ENCODE results near the gene NEURL1. TPM values are rescaled to one million over a fixed set of nuclear protein-coding genes. Genes with fewer than 3 reads are reported as not detected.

NEURL1 gene
- total RNA-seq, 1 experiment from 2014 or later = 1.7 TPM

DNA sequence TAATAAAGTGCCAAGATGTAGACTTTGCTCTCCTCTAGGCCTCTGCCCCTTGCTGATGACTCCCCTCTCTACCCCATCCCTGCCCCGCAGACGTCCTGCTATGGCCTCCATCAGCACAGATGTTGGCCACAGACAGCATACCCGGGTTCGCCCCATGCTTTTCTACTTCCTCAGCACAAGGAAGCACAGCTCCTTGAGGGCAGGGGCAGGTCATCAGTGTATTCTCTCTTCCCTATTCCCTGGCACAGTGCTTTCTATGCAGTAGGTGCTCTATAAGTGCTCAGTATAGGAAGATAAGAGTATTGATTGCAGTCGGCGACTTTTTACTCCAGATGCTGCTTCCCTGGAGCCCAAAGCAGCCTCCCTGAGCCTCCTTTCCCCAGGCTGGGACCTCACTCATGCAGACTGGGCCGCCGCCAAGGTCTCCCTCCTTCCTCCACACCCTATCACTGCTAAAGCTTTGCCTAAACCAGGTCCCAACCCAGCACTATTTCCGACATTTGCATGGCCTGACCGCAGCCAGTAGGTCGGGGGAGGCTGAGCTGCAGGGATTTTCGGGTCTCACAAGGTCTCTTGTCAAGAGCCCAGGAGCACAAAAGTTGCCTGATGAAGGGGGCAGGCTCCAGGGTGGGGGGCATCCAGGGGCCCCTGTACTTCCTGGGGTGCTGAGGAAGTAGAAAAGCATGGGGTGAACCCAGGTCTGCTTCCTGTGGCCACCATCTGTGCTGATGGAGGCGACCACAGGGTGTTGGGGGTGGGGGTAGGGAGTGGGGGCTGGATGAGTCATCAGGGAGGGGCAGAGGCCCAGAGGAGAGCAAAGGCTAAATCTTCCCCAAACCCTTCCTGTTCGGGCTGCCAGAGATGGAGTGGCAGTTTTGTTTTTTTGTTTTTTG lies 22.5 kb upstream of the NEURL1 start:
- Histone ChIP-seq H3K4me3 (ENCODE audit: low read length) (no peak overlapping the region), H3K4me2 (ENCODE audit: low read length) (peak overlapping the region; percentile 29), H4K20me1 (ENCODE audit: low read length) (no peaks in the 10 kb centered on the region), H3K27me3 (ENCODE audit: low read length) (no peaks in the 10 kb centered on the region), H3K9me2 (replicated peaks; ENCODE audit: low read length) (no peaks in the 10 kb centered on the region), H2AFZ (ENCODE audit: low read length) (0 out of 2 replicates have a peak overlapping the region, but pooled peaks have one; percentile 9), H3K4me1 (ENCODE audit: insufficient read depth, low read length) (peaks cover 15% of the 10 kb centered on the region), H3K9me3 (ENCODE audit: low read length) (no peaks in the 10 kb centered on the region), H3K27ac (ENCODE audit: low read length) (peak overlapping the region; percentile 25), H3K9ac (ENCODE audit: low read length) (no peak overlapping the region; the same call in 1 of the 2 replicates), H3K36me3 (ENCODE audit: low read depth, low read length) (no peaks in the 10 kb centered on the region), H3K79me2 (ENCODE audit: low read length) (no peaks in the 10 kb centered on the region), H3F3A (ENCODE audit: low read length, unreplicated experiment) (no peaks in the 10 kb centered on the region)
- ChIA-PET POLR2A (ENCODE audit: unreplicated experiment) (no interaction called here), CTCF (no interaction called here)
- intact Hi-C loops (cut with micrococcal nuclease) = no loop called here
- ATAC-seq (peak; percentile 66), DNase-seq (peak; percentile 42)
- BruUV-seq (replicated peaks) = no TSS peak
- TF ChIP-seq EZH2phosphoT487 (IDR thresholded peaks at IDR 0.05; ENCODE audit: borderline replicate concordance, low read length) (no peak), CTCF (conservative IDR thresholded peaks at IDR 0.05; ENCODE audit: low read depth, low read length) (no peak), EZH2 (IDR thresholded peaks at IDR 0.05; ENCODE audit: low read length, unreplicated experiment) (no peak)

DNA sequence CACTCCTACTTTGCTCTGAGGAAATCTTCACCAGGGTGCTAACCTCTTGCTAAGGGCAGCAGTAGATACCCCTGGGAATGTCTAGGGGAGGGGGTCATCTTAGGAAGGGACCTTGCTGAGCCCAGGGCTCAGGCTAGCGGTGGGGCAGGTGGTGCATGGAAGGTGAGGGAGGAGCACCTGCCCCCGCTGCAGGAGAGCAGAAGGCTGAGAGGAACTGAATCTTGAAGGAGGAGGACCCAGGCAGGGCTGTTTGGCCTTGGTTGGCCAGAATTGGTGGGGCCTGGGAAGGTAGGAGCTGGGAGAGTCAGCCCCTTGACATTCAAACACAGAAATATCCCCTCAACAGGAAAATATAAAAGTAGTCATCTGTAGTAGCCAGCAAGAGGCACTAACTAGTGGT lies 21.5 kb upstream of the NEURL1 start:
- H3K79me2 ChIP-seq (ENCODE audit: low read length) = no peaks in the 10 kb centered on the region
- no peaks in the 10 kb centered on the region for H4K20me1 ChIP-seq (ENCODE audit: low read length)
- CTCF ChIA-PET = no interaction called here
- H3K4me2 ChIP-seq (ENCODE audit: low read length) = peak overlapping the region; percentile 29
- no peaks in the 10 kb centered on the region; the same call in 1 of the 2 replicates for H3K36me3 ChIP-seq (ENCODE audit: low read depth, low read length)
- H3K27me3 ChIP-seq (ENCODE audit: low read length) = no peaks in the 10 kb centered on the region
- peak overlapping the region; percentile 25 for H3K27ac ChIP-seq (ENCODE audit: low read length)
- no peak for ATAC-seq
- no TSS peak for BruUV-seq (replicated peaks)
- DNase-seq = no peak
- TF ChIP-seq CTCF (conservative IDR thresholded peaks at IDR 0.05; ENCODE audit: low read depth, low read length) (no peak), EZH2phosphoT487 (IDR thresholded peaks at IDR 0.05; ENCODE audit: borderline replicate concordance, low read length) (no peak), EZH2 (IDR thresholded peaks at IDR 0.05; ENCODE audit: low read length, unreplicated experiment) (no peak)
- 0 out of 2 replicates have a peak overlapping the region, but pooled peaks have one; percentile 9 for H2AFZ ChIP-seq (ENCODE audit: low read length)
- no peak overlapping the region for H3K4me3 ChIP-seq (ENCODE audit: low read length)
- H3F3A ChIP-seq (ENCODE audit: low read length, unreplicated experiment) = no peaks in the 10 kb centered on the region
- no peaks in the 10 kb centered on the region for H3K9me2 ChIP-seq (replicated peaks; ENCODE audit: low read length)
- H3K4me1 ChIP-seq (ENCODE audit: insufficient read depth, low read length) = peaks cover 15% of the 10 kb centered on the region
- intact Hi-C loops (cut with micrococcal nuclease) = no loop called here
- no peaks in the 10 kb centered on the region for H3K9me3 ChIP-seq (ENCODE audit: low read length)
- no peak overlapping the region; the same call in 1 of the 2 replicates for H3K9ac ChIP-seq (ENCODE audit: low read length)
- POLR2A ChIA-PET (ENCODE audit: unreplicated experiment) = no interaction called here

- no peak overlapping the region for H3K4me2 ChIP-seq (ENCODE audit: low read length)
- H2AFZ ChIP-seq (ENCODE audit: low read length) = no peak overlapping the region
- no peak for ATAC-seq
Measured at GRCh38 chr10:103473261-103473671, 20.2 kb upstream of the NEURL1 start.

More at GRCh38 chr10:103473261-103473671, 20.2 kb upstream of the NEURL1 start:
- Histone ChIP-seq H3K9me2 (replicated peaks; ENCODE audit: low read length) (no peaks in the 10 kb centered on the region), H4K20me1 (ENCODE audit: low read length) (no peaks in the 10 kb centered on the region), H3K27me3 (ENCODE audit: low read length) (no peaks in the 10 kb centered on the region), H3K4me1 (ENCODE audit: insufficient read depth, low read length) (peaks cover 15% of the 10 kb centered on the region), H3K4me3 (ENCODE audit: low read length) (no peak overlapping the region), H3K79me2 (ENCODE audit: low read length) (no peaks in the 10 kb centered on the region), H3K9ac (ENCODE audit: low read length) (no peak overlapping the region), H3K9me3 (ENCODE audit: low read length) (no peaks in the 10 kb centered on the region), H3F3A (ENCODE audit: low read length, unreplicated experiment) (no peaks in the 10 kb centered on the region), H3K36me3 (ENCODE audit: low read depth, low read length) (no peaks in the 10 kb centered on the region; the same call in 1 of the 2 replicates), H3K27ac (ENCODE audit: low read length) (no peak overlapping the region)
- ChIA-PET CTCF (no interaction called here), POLR2A (ENCODE audit: unreplicated experiment) (no interaction called here)
- BruUV-seq (replicated peaks) = no TSS peak
- intact Hi-C loops (cut with micrococcal nuclease) = no loop called here
- DNase-seq = no peak
- TF ChIP-seq EZH2 (IDR thresholded peaks at IDR 0.05; ENCODE audit: low read length, unreplicated experiment) (no peak), EZH2phosphoT487 (IDR thresholded peaks at IDR 0.05; ENCODE audit: borderline replicate concordance, low read length) (no peak), CTCF (conservative IDR thresholded peaks at IDR 0.05; ENCODE audit: low read depth, low read length) (no peak)

All from PC-3 (cell line).